CD4-positive, alpha-beta T cell (primary cell): ENCODE results near the gene CARD19. TPM values are rescaled to one million over a fixed set of nuclear protein-coding genes. Genes with fewer than 3 reads are reported as not detected.

Experiments used
- ATAC-seq: fragments of 200-7000 bp; cut with Tn5 transposase; one replicate; pipeline ENCODE4 v1.10.0; 2022; ENCODE audit warnings: mild to moderate bottlenecking; ENCODE audit not compliant: poor library complexity
- CTCF ChIA-PET: fragments of 350-600 bp; sonication (Branson Sonifier 250); formaldehyde crosslinking; loops from one replicate; lab custom pipeline; 2021; ENCODE audit warnings: antibody characterized with exemption, inconsistent platforms; lab: Charles Lee
- POLR2A ChIA-PET: fragments of 350-600 bp; sonication (Branson Sonifier 250); formaldehyde crosslinking; loops from one replicate; lab custom pipeline; 2021; ENCODE audit warnings: antibody characterized with exemption, inconsistent platforms; lab: Charles Lee
- DNase-seq, 14 experiments: peaks; one replicate each; pipeline ENCODE4 v3.0.0-alpha.2; 2013 to 2020; ENCODE audit warnings: mixed read lengths in 2 of 14
- H3K27ac ChIP-seq, 2 donors: one replicate each; pipeline versions ENCODE4 v1.5.1 to v1.7.0; 2013; ENCODE audit warnings: low read length in 2 of 2, low read depth in 1 of 2, mild to moderate bottlenecking in 1 of 2
- H3K27me3 ChIP-seq, 2 experiments: 1 replicate in 1 of 2; 2 replicates in 1 of 2; pipeline versions ENCODE4 v1.6.1 to v1.7.0; 2013; ENCODE audit warnings: low read length in 2 of 2, control low read depth in 1 of 2, mild to moderate bottlenecking in 1 of 2, moderate library complexity in 1 of 2; ENCODE audit not compliant: insufficient read depth in 2 of 2, control insufficient read depth in 1 of 2
- H3K36me3 ChIP-seq: one replicate; pipeline ENCODE4 v1.6.1; 2013; ENCODE audit warnings: low read length, control low read depth; ENCODE audit not compliant: insufficient read depth
- H3K4me1 ChIP-seq: one replicate; pipeline ENCODE4 v1.6.1; 2013; ENCODE audit warnings: low read length, control low read depth; ENCODE audit not compliant: insufficient read depth
- H3K4me3 ChIP-seq: one replicate; pipeline ENCODE4 v1.5.1; 2013; ENCODE audit warnings: mild to moderate bottlenecking, low read length, moderate library complexity
- H3K9me3 ChIP-seq, 2 experiments: 1 replicate in 1 of 2; 2 replicates in 1 of 2; pipeline versions ENCODE4 v1.6.1 to v1.7.0; 2013; ENCODE audit warnings: low read length in 2 of 2, mild to moderate bottlenecking in 2 of 2, control low read depth in 1 of 2, moderate library complexity in 1 of 2; ENCODE audit not compliant: control insufficient read depth in 1 of 2, insufficient read depth in 1 of 2
- H3K27ac Mint-ChIP-seq: one replicate; pipeline ENCODE4 v1.8.0; 2020; ENCODE audit warnings: mixed read lengths
- H3K27me3 Mint-ChIP-seq: one replicate; pipeline ENCODE4 v1.8.0; 2021; ENCODE audit warnings: mixed read lengths
- H3K36me3 Mint-ChIP-seq: one replicate; pipeline ENCODE4 v1.8.0; 2021; ENCODE audit warnings: low read depth, mixed read lengths
- H3K4me1 Mint-ChIP-seq: one replicate; pipeline ENCODE4 v1.8.0; 2021; ENCODE audit warnings: low read depth, mixed read lengths
- H3K4me3 Mint-ChIP-seq: one replicate; pipeline ENCODE4 v1.8.0; 2020; ENCODE audit warnings: mild to moderate bottlenecking, mixed read lengths
- H3K9me3 Mint-ChIP-seq: one replicate; pipeline ENCODE4 v1.8.0; 2020; ENCODE audit warnings: mixed read lengths
- CTCF ChIP-seq: fragments of 200-600 bp; IDR thresholded peaks from one replicate; pipeline ENCODE4 v1.8.0; 2022; ENCODE audit warnings: antibody characterized with exemption, mild to moderate bottlenecking
- intact Hi-C, 2 experiments: fragments of 100-400 bp; cut with DNase I in 1 of 2; cut with micrococcal nuclease in 1 of 2; formaldehyde crosslinking; loops; one replicate each; pipeline versions ENCODE4 v1.15.1 to v1.9.0; 2023 to 2025; cut with DNase I, micrococcal nuclease
- total RNA-seq, 174 experiments: library from RNA in 2 of 174; stranded (reverse) in 2 of 174; gene quantifications; one replicate each; pipeline ENCODE4 v1.2.3 and lab custom pipeline; 2021 to 2026

Gene CARD19
- total RNA-seq, 2 experiments from 2014 or later = 38.8 to 39.2 TPM

- Mint-ChIP-seq H3K4me3 (peak overlapping the region; percentile 66), H3K27me3 (no peaks in the 10 kb centered on the region), H3K4me1 (peaks cover 67% of the 10 kb centered on the region), H3K27ac (peak overlapping the region; percentile 55), H3K36me3 (peaks cover 6% of the 10 kb centered on the region), H3K9me3 (no peaks in the 10 kb centered on the region)
- Histone ChIP-seq H3K27ac (no peak overlapping the region), H3K4me3 (no peak overlapping the region), H3K9me3 (peaks cover 0 to 4% of the 10 kb centered on the region in 2 experiments), H3K4me1 (peaks cover 78% of the 10 kb centered on the region), H3K27me3 (no peaks in the 10 kb centered on the region), H3K36me3 (no peaks in the 10 kb centered on the region)
- DNase-seq (peak in 1 of 14 experiments; percentile 36), ATAC-seq (no peak)
- intact Hi-C loops = loop anchor here in 1 of 2 experiments (10.0 kb wide), 1 partner anchor 319 kb away; the partner anchor contains the start of genes FAM120A and FAM120AOS
- TF ChIP-seq CTCF = no peak
- CTCF ChIA-PET = no interaction called here
- POLR2A ChIA-PET = interaction anchor here (3.5 kb wide), 1 partner anchor 8 kb away, joined by 38 read pairs; no protein-coding TSS in a partner anchor
Observed at GRCh38 chr9:93136011-93136440, 40.0 kb downstream of the CARD19 start.

GRCh38 chr9:93137362-93137761, 41.3 kb downstream of the CARD19 start:
- Histone ChIP-seq H3K9me3 (peaks cover 0 to 4% of the 10 kb centered on the region in 2 experiments), H3K27ac (no peak overlapping the region), H3K4me3 (no peak overlapping the region), H3K27me3 (no peaks in the 10 kb centered on the region), H3K36me3 (no peaks in the 10 kb centered on the region), H3K4me1 (peaks cover 78% of the 10 kb centered on the region)
- H3K9me3 Mint-ChIP-seq = no peaks in the 10 kb centered on the region
- DNase-seq (peak in 1 of 14 experiments; percentile 21), ATAC-seq (no peak)
- POLR2A ChIA-PET = no interaction called here
- CTCF ChIA-PET = no interaction called here
- peak overlapping the region; percentile 75 for H3K27ac Mint-ChIP-seq
- H3K4me1 Mint-ChIP-seq = peaks cover 60% of the 10 kb centered on the region
- H3K4me3 Mint-ChIP-seq = no peak overlapping the region
- no peak for TF ChIP-seq CTCF
- intact Hi-C loops = loop anchor here in 1 of 2 experiments (10.0 kb wide), 1 partner anchor 317 kb away; the partner anchor contains the start of genes FAM120A and FAM120AOS
- no peaks in the 10 kb centered on the region for H3K27me3 Mint-ChIP-seq
- peaks cover 6% of the 10 kb centered on the region for H3K36me3 Mint-ChIP-seq

- H3K36me3 Mint-ChIP-seq = peaks cover 6% of the 10 kb centered on the region
- Histone ChIP-seq H3K27me3 (no peaks in the 10 kb centered on the region), H3K9me3 (peaks cover 0 to 4% of the 10 kb centered on the region in 2 experiments), H3K27ac (no peak overlapping the region), H3K36me3 (no peaks in the 10 kb centered on the region), H3K4me3 (no peak overlapping the region), H3K4me1 (peaks cover 78% of the 10 kb centered on the region)
- intact Hi-C loops = loop anchor here in 1 of 2 experiments (10.0 kb wide), 1 partner anchor 317 kb away; the partner anchor contains the start of genes FAM120A and FAM120AOS
- ATAC-seq (no peak), DNase-seq (peak in 1 of 14 experiments; percentile 18)
- H3K27me3 Mint-ChIP-seq = no peaks in the 10 kb centered on the region
- CTCF ChIA-PET = no interaction called here
- peak overlapping the region; percentile 75 for H3K27ac Mint-ChIP-seq
- POLR2A ChIA-PET = no interaction called here
- no peak for TF ChIP-seq CTCF
- no peaks in the 10 kb centered on the region for H3K9me3 Mint-ChIP-seq
- peak overlapping the region; percentile 20 for H3K4me3 Mint-ChIP-seq
- peaks cover 58% of the 10 kb centered on the region for H3K4me1 Mint-ChIP-seq
Observed at GRCh38 chr9:93138171-93138764, 42.3 kb downstream of the CARD19 start.
